ENCODE measurements around the gene CHST15. TPM values are rescaled to one million over a fixed set of nuclear protein-coding genes. Genes with fewer than 3 reads are reported as not detected.

Gene CHST15
- total and polyA plus RNA-seq, 12 donors, result 5.2 to 54.5 (median 29.2) TPM

GRCh38 chr10:124126145-124126982 is 33.0 kb upstream of the CHST15 start:
- TF ChIP-seq CTCF (IDR thresholded peaks at IDR 0.05) (no peak), POLR2A (IDR thresholded peaks at IDR 0.05) (no peak)
- Histone ChIP-seq H3K36me3 (replicated peaks in 1 of 2) (no peaks in the 10 kb centered on the region), H3K4me1 (replicated peaks in 1 of 2) (no peaks in the 10 kb centered on the region), H3K27me3 (no peaks in the 10 kb centered on the region), H3K4me3 (no peak overlapping the region), H3K27ac (no peak overlapping the region), H3K9me3 (replicated peaks in 1 of 3) (no peaks in the 10 kb centered on the region)
- DNase-seq, result no peak
- WGBS, 4 donors, result 74 to 89% (median 80%) methylated on average over 10 to 11 of the region's 11 CpGs
- intact Hi-C loops (cut with DNase I), result no loop called here

GRCh38 chr10:124125305-124126116 is 32.1 kb upstream of the CHST15 start:
- intact Hi-C loops (cut with DNase I), result no loop called here
- H3K4me3 ChIP-seq, result no peak overlapping the region
- no peaks in the 10 kb centered on the region for H3K9me3 ChIP-seq (replicated peaks in 1 of 3)
- H3K4me1 ChIP-seq (replicated peaks in 1 of 2), result no peaks in the 10 kb centered on the region
- 66 to 79% (median 70%) methylated on average over 10 of the region's 10 CpGs for WGBS, 4 donors
- TF ChIP-seq CTCF (IDR thresholded peaks at IDR 0.05), result peak; percentile 7 to 37 (median 22)
- TF ChIP-seq POLR2A (IDR thresholded peaks at IDR 0.05), result no peak
- peak in 1 of 7 donors; percentile 12 for DNase-seq
- no peaks in the 10 kb centered on the region for H3K27me3 ChIP-seq
- no peak overlapping the region for H3K27ac ChIP-seq
- H3K36me3 ChIP-seq (replicated peaks in 1 of 2), result no peaks in the 10 kb centered on the region

GRCh38 chr10:124124769-124125161 is 31.4 kb upstream of the CHST15 start:
- no peaks in the 10 kb centered on the region for H3K27me3 ChIP-seq
- TF ChIP-seq POLR2A (IDR thresholded peaks at IDR 0.05) (no peak), CTCF (IDR thresholded peaks at IDR 0.05) (no peak)
- no peaks in the 10 kb centered on the region for H3K9me3 ChIP-seq (replicated peaks in 1 of 3)
- H3K4me1 ChIP-seq (replicated peaks in 1 of 2), result peaks cover 0 to 1% of the 10 kb centered on the region in 2 donors
- intact Hi-C loops (cut with DNase I), result no loop called here
- H3K36me3 ChIP-seq (replicated peaks in 1 of 2), result no peaks in the 10 kb centered on the region
- no peak overlapping the region for H3K4me3 ChIP-seq
- DNase-seq, result no peak
- H3K27ac ChIP-seq, result no peak overlapping the region
- 95 to 98% (median 96%) methylated on average over 2 of the region's 2 CpGs for WGBS, 4 donors

- intact Hi-C loops (cut with DNase I), result no loop called here
- no peaks in the 10 kb centered on the region for H3K36me3 ChIP-seq (replicated peaks in 1 of 2)
- H3K4me1 ChIP-seq (replicated peaks in 1 of 2), result peaks cover 0 to 5% of the 10 kb centered on the region in 2 donors
- DNase-seq, result peak in 1 of 7 donors; percentile 9
- no peaks in the 10 kb centered on the region for H3K27me3 ChIP-seq
- TF ChIP-seq POLR2A (IDR thresholded peaks at IDR 0.05) (no peak), CTCF (IDR thresholded peaks at IDR 0.05) (no peak)
- WGBS, 4 donors, result 69 to 77% (median 74%) methylated on average over 10 of the region's 10 CpGs
- no peak overlapping the region for H3K27ac ChIP-seq
- H3K9me3 ChIP-seq (replicated peaks in 1 of 3), result no peaks in the 10 kb centered on the region
- no peak overlapping the region for H3K4me3 ChIP-seq
These were observed 30.8 kb upstream of the CHST15 start for GRCh38 chr10:124124123-124124768.

All from adrenal gland (tissue), 12 donors.